K562 (cell line): ENCODE data around the gene FBXL22. TPM values are rescaled to one million over a fixed set of nuclear protein-coding genes. Genes with fewer than 3 reads are reported as not detected.
A peak's percentile ranks its signal among the peaks of the same experiment; 100 is the strongest.

ENCODE experiments used
- ATAC-seq: fragments of 200-7000 bp; cut with Tn5 transposase; 3 replicates; pipeline ENCODE4 v1.9.1; 2020; ENCODE audit warnings: moderate library complexity
- Bru-seq: library from RNA; stranded (reverse); fragments of 400-500 nt; gene quantifications from one replicate; lab custom pipeline; 2021; lab: Mats Ljungman, UMichigan
- BruChase-seq, 2 experiments: library from RNA; stranded (reverse); fragments of 400-500 nt; gene quantifications; one replicate each; lab custom pipeline; 2021; lab: Mats Ljungman, UMichigan
- BruUV-seq: library from RNA; stranded (reverse); fragments of 400-500 nt; replicated peaks from 2 replicates; lab custom pipeline; 2021; lab: Mats Ljungman, UMichigan
- CTCF ChIA-PET: fragments of 300-600 bp; formaldehyde crosslinking; extraction: SDS; loops from one replicate; lab custom pipeline; 2021; ENCODE audit warnings: low intra/inter-chr PET ratio; lab: Yijun Ruan, JAX
- POLR2A ChIA-PET: fragments of 300-600, 350-650 bp; sonication (Branson Sonifier 250); formaldehyde crosslinking; extraction: SDS; loops from one replicate; lab custom pipeline; 2021; ENCODE audit warnings: antibody characterized with exemption, inconsistent platforms; lab: Yijun Ruan, JAX
- DNase-seq, 4 experiments: peaks; one replicate each; pipeline versions ENCODE4 v3.0.0 to v3.0.0-alpha.2; 2011 to 2018; ENCODE audit warnings: low spot score in 3 of 4, mixed read lengths in 3 of 4; ENCODE audit errors: extremely low read depth in 1 of 4
- FAIRE-seq: peaks from 2 replicates; lab custom pipeline; 2011; peaks lifted over from hg19 to GRCh38; lab: Jason Lieb, UNC
- H2AFZ ChIP-seq: 2 replicates; pipeline ENCODE4 v1.6.0; 2011; ENCODE audit warnings: low read depth, low read length, control low read depth, inconsistent platforms
- H3K27ac ChIP-seq: fragments of 200-600 bp; 3 replicates; pipeline ENCODE4 v1.8.0; 2011; ENCODE audit warnings: low read depth, mild to moderate bottlenecking, control low read depth, inconsistent platforms, low read length, moderate library complexity, mixed read lengths; ENCODE audit errors: extremely low read depth
- H3K27me3 ChIP-seq, 2 experiments: fragments of 300-600 bp in 1 of 2; 2 replicates in 1 of 2; 3 replicates in 1 of 2; pipeline versions ENCODE4 v1.6.0 to v1.8.0; 2011; ENCODE audit warnings: inconsistent platforms in 2 of 2, low read length in 2 of 2, mild to moderate bottlenecking in 1 of 2, mixed read lengths in 1 of 2, moderate library complexity in 1 of 2; ENCODE audit not compliant: control insufficient read depth in 2 of 2, insufficient read depth in 2 of 2
- H3K36me3 ChIP-seq: fragments of 300-600 bp; 3 replicates; pipeline ENCODE4 v1.8.0; 2011; ENCODE audit warnings: mild to moderate bottlenecking, low read length, inconsistent platforms; ENCODE audit not compliant: control insufficient read depth, insufficient read depth
- H3K4me1 ChIP-seq, 2 experiments: fragments of 200-600 bp in 1 of 2; replicated peaks in 1 of 2; 2 replicates in 1 of 2; 3 replicates in 1 of 2; pipeline versions ENCODE4 v1.5.1 to v1.8.0; 2011; ENCODE audit warnings: inconsistent platforms in 2 of 2, low read length in 2 of 2, mild to moderate bottlenecking in 1 of 2, mixed read lengths in 1 of 2, moderate library complexity in 1 of 2; ENCODE audit not compliant: control insufficient read depth in 2 of 2, insufficient read depth in 2 of 2
- H3K4me2 ChIP-seq: 2 replicates; pipeline ENCODE4 v1.6.1; 2011; ENCODE audit warnings: low read length, control low read depth, inconsistent platforms, mixed read lengths; ENCODE audit not compliant: insufficient read depth
- H3K4me3 ChIP-seq: fragments of 200-600 bp; sonication (generic), shearing (Covaris generic); 2 replicates; pipeline ENCODE4 v1.5.1; 2016; ENCODE audit warnings: control low read depth, inconsistent platforms
- H3K79me2 ChIP-seq: fragments of 200-600 bp; 3 replicates; pipeline ENCODE4 v1.8.0; 2011; ENCODE audit warnings: low read length, inconsistent platforms; ENCODE audit not compliant: control insufficient read depth, insufficient read depth
- H3K9ac ChIP-seq, 2 experiments: 2 replicates each; pipeline versions ENCODE4 v1.6.0 to v1.6.1; 2011; ENCODE audit warnings: low read depth in 2 of 2, low read length in 2 of 2, control low read depth in 1 of 2, inconsistent platforms in 1 of 2, mild to moderate bottlenecking in 1 of 2, mixed read lengths in 1 of 2; ENCODE audit not compliant: insufficient read depth in 1 of 2
- H3K9me1 ChIP-seq: one replicate; pipeline ENCODE4 v1.6.0; 2011; ENCODE audit warnings: inconsistent platforms, mild to moderate bottlenecking, low read length, moderate library complexity; ENCODE audit not compliant: control insufficient read depth, insufficient read depth
- H3K9me3 ChIP-seq: replicated peaks from 2 replicates; pipeline ENCODE4 v1.5.1; 2011; ENCODE audit warnings: low read depth, low read length, inconsistent platforms; ENCODE audit not compliant: control insufficient read depth, insufficient read depth
- H4K20me1 ChIP-seq: replicated peaks from 2 replicates; pipeline ENCODE4 v1.6.1; 2011; ENCODE audit warnings: low read length, inconsistent platforms, mixed read lengths; ENCODE audit not compliant: control insufficient read depth, insufficient read depth
- POLR2G ChIP-seq: fragments of 200-400 bp; formaldehyde crosslinking; IDR thresholded peaks from 2 replicates; pipeline ENCODE4 v1.6.1; 2017; ENCODE audit warnings: low read depth, mild to moderate bottlenecking, antibody characterized with exemption, low read length, moderate library complexity
- THRAP3 ChIP-seq: fragments of 450-650 bp; IDR thresholded peaks from 2 replicates; pipeline ENCODE4 v1.6.1; 2016; ENCODE audit warnings: mild to moderate bottlenecking, inconsistent platforms, borderline replicate concordance
- WGBS: fragments of 100-300 bp; shearing (Covaris generic); methylation state at CpG from one replicate; pipeline ENCODE4 v1.1.6; 2016; ENCODE audit warnings: low coverage, mixed read lengths; ENCODE audit not compliant: insufficient coverage; ENCODE audit errors: missing lambda C conversion rate; 5-methylcytosine and 5-hydroxymethylcytosine counted together
- in situ Hi-C: fragments of 300-500 bp; cut with MboI; formaldehyde crosslinking; loops from 4 replicates; pipeline ENCODE4 v1.15.0; 2018; ENCODE audit warnings: inconsistent platforms, mixed read lengths
- intact Hi-C: fragments of 100-400 bp; cut with micrococcal nuclease; formaldehyde crosslinking; loops from 2 replicates; pipeline ENCODE4 v1.14.2; 2022
- long read RNA-seq, 3 experiments: library from polyadenylated mRNA in 2 of 3; library from RNA in 1 of 3; unstranded in 2 of 3; stranded (forward) in 1 of 3; transcript quantifications; one replicate each; pipeline ENCODE4 v2.0.0, GENCODE V29; 2019 to 2022
- polyA minus RNA-seq, 3 experiments: library from RNA; depleted of rRNA, polyadenylated mRNA; stranded (reverse); fragments of >200 nt; gene quantifications; 2 replicates each; pipeline ENCODE4 v1.2.3, GENCODE V29; 2011
- polyA plus RNA-seq, 8 experiments: library from polyadenylated mRNA; depleted of rRNA in 4 of 8; stranded (reverse) in 5 of 8; unstranded in 3 of 8; fragments of >200 nt; fragmentation: Nextera tagmentation in 2 of 8; fragmentation: Illumina TruSeq in 1 of 8; extraction: Ambion mirVana in 2 of 8; extraction: Trizol in 1 of 8; gene quantifications; 2 replicates each; pipeline versions ENCODE4 v1.2.1 to v1.2.3, GENCODE V29; 2011 to 2014; ENCODE audit warnings: inconsistent platforms in 1 of 8, missing spikeins in 1 of 8
- total RNA-seq, 7 experiments: library from RNA; depleted of rRNA in 6 of 7; stranded (reverse); fragments of >200 nt in 6 of 7; fragmentation: Illumina TruSeq in 2 of 7; extraction: Trizol in 2 of 7; gene quantifications; 2 replicates each; pipeline versions ENCODE4 v1.2.1 to v1.2.3, GENCODE V29; 2011 to 2021; ENCODE audit warnings: low replicate concordance in 1 of 7

FBXL22 gene
- 0.35 TPM in 1 of 2 replicates, not detected in the other for total RNA-seq (2011; cell fraction: chromatin; rRNA removed; ENCODE audit: low replicate concordance)
- total RNA-seq (2011; cell fraction: nucleolus; rRNA removed), result 0.33 and 0.39 TPM in 2 replicates
- 0.81 TPM in 1 of 2 replicates, not detected in the other for total RNA-seq (2011; cell fraction: nucleoplasm; rRNA removed)
- total RNA-seq (2014; rRNA removed) (not detected in 2 replicates), total RNA-seq (2014; rRNA removed; fragmentation: Illumina TruSeq; extraction: Trizol) (not detected in 2 replicates), total RNA-seq (2015; rRNA removed; fragmentation: Illumina TruSeq; extraction: Trizol) (not detected in 2 replicates), total RNA-seq (2021) (not detected in 2 replicates), polyA plus RNA-seq (2011; rRNA removed) (not detected in 2 replicates), polyA plus RNA-seq (2014; fragmentation: Illumina TruSeq; extraction: Trizol) (not detected in 2 replicates), polyA plus RNA-seq (2014; fragmentation: Nextera tagmentation; extraction: Ambion mirVana) (not detected), polyA plus RNA-seq (2014; rRNA removed) (not detected in 2 replicates), polyA minus RNA-seq (2011; rRNA and poly(A)+ RNA removed) (not detected in 2 replicates), Bru-seq, nascent RNA (percentile 47 among the genes with signal in this experiment), BruChase-seq, experiment 1, labeled RNA remaining after a 2-hour chase (percentile 49 among the genes with signal in this experiment), BruChase-seq, experiment 2, labeled RNA remaining after a 6-hour chase (percentile 52 among the genes with signal in this experiment)
- polyA plus RNA-seq (2011; cell fraction: cytosol; rRNA removed), result not detected in 2 replicates
- polyA plus RNA-seq (2011; cell fraction: nucleus; rRNA removed), result 0.04 and 0.17 TPM in 2 replicates
- polyA plus RNA-seq (2012), result 0.07 and 0.14 TPM in 2 replicates
- polyA minus RNA-seq (2011; cell fraction: cytosol; rRNA and poly(A)+ RNA removed), result not detected in 2 replicates
- polyA minus RNA-seq (2011; cell fraction: nucleus; rRNA and poly(A)+ RNA removed), result 0.22 and 0.27 TPM in 2 replicates
- long read RNA-seq, experiment 1, partial matches to known transcripts, result 0 of 1 reads
- long read RNA-seq, experiment 1, other reads (novel, unspliced or antisense), result 1 of 1 reads
- long read RNA-seq, experiment 2, result 0 reads
- long read RNA-seq, experiment 3, result 0 reads

GRCh38 chr15:63597038-63597790 lies at the start of gene FBXL22:
TSS of gene FBXL22 (plus strand) at chr15:63597387. CDS start at chr15:63597393, 6 bp downstream.
- POLR2A ChIA-PET, result interaction anchor here (0.7 to 1.7 kb wide), 8 partner anchors 8 to 152 kb away, joined by 3 to 4 read pairs (median 4); partner anchors contain the start of gene USP3
- H3K9me3 ChIP-seq, result no peaks in the 10 kb centered on the region
- in situ Hi-C loops, result loop anchor here (10.0 kb wide), 1 partner anchor 302 kb away; no protein-coding TSS in a partner anchor
- DNase-seq, result no peak
- CTCF ChIA-PET, result no interaction called here
- no peak within 1 kb of the TSS for H3K4me2 ChIP-seq
- H3K27me3 ChIP-seq, result no peaks in the 10 kb centered on the region
- H3K79me2 ChIP-seq, result no peaks in the 10 kb centered on the region
- TF ChIP-seq POLR2G (peak; percentile 40), THRAP3 (no peak)
- no TSS peak for BruUV-seq
- no peak for ATAC-seq
- H3K36me3 ChIP-seq, result peaks cover 22% of the 10 kb centered on the region; the same call in 2 of the 3 replicates
- peak within 1 kb of the TSS in 1 of 2 experiments; percentile 48; a peak in 1 of 4 replicates for H3K9ac ChIP-seq
- H4K20me1 ChIP-seq, result no peaks in the 10 kb centered on the region
- H3K4me1 ChIP-seq, result peaks cover 0 to 18% of the 10 kb centered on the region in 2 experiments; a peak in 2 of 5 replicates
- no peak within 1 kb of the TSS for H2AFZ ChIP-seq
- 87% methylated on average over 18 of the region's 23 CpGs for WGBS
- H3K27ac ChIP-seq, result no peak within 1 kb of the TSS
- intact Hi-C loops, result loop anchor here (5.0 kb wide), 2 partner anchors 110 to 470 kb away; no protein-coding TSS in a partner anchor
- no peaks in the 10 kb centered on the region for H3K9me1 ChIP-seq
- no peak within 1 kb of the TSS for H3K4me3 ChIP-seq
- FAIRE-seq, result no peak
